Tibial nerve (tissue), 4 donors: Measurements from ENCODE around the gene SPECC1. TPM values are rescaled to one million over a fixed set of nuclear protein-coding genes. Genes with fewer than 3 reads are reported as not detected.
"Not testable (repeated sequence)": the region's sequence is repeated elsewhere in the genome, so short reads cannot be mapped to it uniquely, and the experiment has no call there.

Source experiments
- DNase-seq, 2 donors: peaks; one replicate each; pipeline ENCODE4 v3.0.0-alpha.2; 2019; ENCODE audit warnings: low spot score in 2 of 2
- H3K27ac ChIP-seq, 4 donors: fragments of 200-600 bp; sonication (generic) in 3 of 4; one replicate each; pipeline ENCODE4 v1.5.1; 2017 to 2019; ENCODE audit warnings: mild to moderate bottlenecking in 1 of 4
- H3K27me3 ChIP-seq, 2 donors: fragments of 200-600 bp; sonication (generic) in 1 of 2; one replicate each; pipeline versions ENCODE4 v1.5.1 to v1.6.0; 2017 to 2019
- H3K36me3 ChIP-seq, 3 donors: fragments of 200-600 bp; sonication (generic); one replicate each; pipeline ENCODE4 v1.5.1; 2018 to 2019
- H3K4me1 ChIP-seq, 4 donors: fragments of 200-600 bp; sonication (generic) in 3 of 4; one replicate each; pipeline ENCODE4 v1.5.1; 2017 to 2019
- H3K4me3 ChIP-seq, 4 donors: fragments of 200-600 bp; sonication (generic) in 3 of 4; one replicate each; pipeline ENCODE4 v1.5.1; 2017 to 2019; ENCODE audit warnings: mild to moderate bottlenecking in 1 of 4, moderate library complexity in 1 of 4
- H3K9me3 ChIP-seq, 4 donors: fragments of 200-600 bp; sonication (generic) in 3 of 4; one replicate each; pipeline ENCODE4 v1.5.1; 2017 to 2019
- CTCF ChIP-seq, 5 experiments: fragments of 200-600 bp in 3 of 5; fragments of 450-650 bp in 2 of 5; sonication (generic) in 3 of 5; IDR thresholded peaks; one replicate each; pipeline ENCODE4 v1.5.1; 2016 to 2019; ENCODE audit warnings: antibody characterized with exemption in 5 of 5, mild to moderate bottlenecking in 3 of 5, moderate library complexity in 2 of 5
- EP300 ChIP-seq, 2 donors: sonication (generic); formaldehyde crosslinking; IDR thresholded peaks; one replicate each; pipeline ENCODE4 v1.6.1; 2017; ENCODE audit warnings: antibody characterized with exemption in 2 of 2, mild to moderate bottlenecking in 1 of 2
- POLR2A ChIP-seq, 2 donors: fragments of 450-650 bp; IDR thresholded peaks; one replicate each; pipeline ENCODE4 v1.6.1; 2017; ENCODE audit warnings: antibody characterized with exemption in 2 of 2, mild to moderate bottlenecking in 2 of 2, moderate library complexity in 2 of 2
- whole genome bisulfite sequencing, 2 donors: methylation state at CpG; one replicate each; pipeline ENCODE4 v1.1.5; 2018; 5-methylcytosine and 5-hydroxymethylcytosine counted together
- total RNA-seq, 4 donors: library from RNA; depleted of rRNA; stranded (reverse); fragments of >200 nt; gene quantifications; one replicate each; pipeline ENCODE4 v1.1.0, GENCODE V29; 2016

Gene SPECC1
- total RNA-seq, 4 donors from 2014 or later, result 63.2 to 139 (median 98.1) TPM

GRCh38 chr17:20074489-20074888 lies 65.3 kb downstream of the SPECC1 start:
- peak overlapping the region in 2 of 4 donors; percentile 61 to 69 for H3K27ac ChIP-seq
- H3K4me1 ChIP-seq, result peaks cover 0 to 36% (median 15%) of the 10 kb centered on the region in 4 donors
- no peaks in the 10 kb centered on the region for H3K27me3 ChIP-seq
- no peak for TF ChIP-seq POLR2A (IDR thresholded peaks at IDR 0.05)
- TF ChIP-seq EP300 (IDR thresholded peaks at IDR 0.05), result no peak
- no peak for TF ChIP-seq CTCF (IDR thresholded peaks at IDR 0.05)
- no peaks in the 10 kb centered on the region for H3K36me3 ChIP-seq
- WGBS, 2 donors, result 47 to 49% methylated on average over 3 of the region's 3 CpGs
- peak overlapping the region in 2 of 4 donors; percentile 20 to 42 for H3K4me3 ChIP-seq
- no peaks in the 10 kb centered on the region for H3K9me3 ChIP-seq
- no peak for DNase-seq

- not testable (repeated sequence) for H3K27me3 ChIP-seq, H3K9me3 ChIP-seq, H3K36me3 ChIP-seq, H3K4me3 ChIP-seq, DNase-seq
- H3K27ac ChIP-seq, result peak overlapping the region in 2 of 4 donors; percentile 65 to 76
- WGBS, 2 donors, result 90 to 92% methylated on average over 3 of the region's 3 CpGs
- peaks cover 0 to 36% (median 15%) of the 10 kb centered on the region in 4 donors for H3K4me1 ChIP-seq
These were observed 67.0 kb downstream of the SPECC1 start for GRCh38 chr17:20076137-20076536.

- DNase-seq, result no peak
- Histone ChIP-seq H3K27ac (peak overlapping the region in 1 of 4 donors; percentile 15), H3K4me3 (no peak overlapping the region), H3K36me3 (no peaks in the 10 kb centered on the region), H3K27me3 (no peaks in the 10 kb centered on the region), H3K9me3 (no peaks in the 10 kb centered on the region), H3K4me1 (peaks cover 0 to 24% (median 12%) of the 10 kb centered on the region in 4 donors)
- WGBS, 2 donors, result 67 to 71% methylated on average over 3 of the region's 3 CpGs
- TF ChIP-seq POLR2A (IDR thresholded peaks at IDR 0.05) (no peak), EP300 (IDR thresholded peaks at IDR 0.05) (no peak), CTCF (IDR thresholded peaks at IDR 0.05) (no peak)
These were observed 69.0 kb downstream of the SPECC1 start for GRCh38 chr17:20077978-20078685.

- Histone ChIP-seq H3K4me3 (no peak overlapping the region), H3K36me3 (no peaks in the 10 kb centered on the region), H3K4me1 (peaks cover 0 to 15% (median 7%) of the 10 kb centered on the region in 4 donors), H3K27ac (no peak overlapping the region), H3K9me3 (no peaks in the 10 kb centered on the region), H3K27me3 (no peaks in the 10 kb centered on the region)
- WGBS, 2 donors, result 89 to 91% methylated on average over 10 of the region's 10 CpGs
- TF ChIP-seq POLR2A (IDR thresholded peaks at IDR 0.05) (no peak), EP300 (IDR thresholded peaks at IDR 0.05) (no peak), CTCF (IDR thresholded peaks at IDR 0.05) (no peak)
- no peak for DNase-seq
These were observed 71.4 kb downstream of the SPECC1 start for GRCh38 chr17:20080513-20080912.

- Histone ChIP-seq H3K36me3 (no peaks in the 10 kb centered on the region), H3K4me3 (no peak overlapping the region), H3K27me3 (no peaks in the 10 kb centered on the region), H3K9me3 (no peaks in the 10 kb centered on the region), H3K4me1 (peaks cover 0 to 31% (median 17%) of the 10 kb centered on the region in 4 donors), H3K27ac (no peak overlapping the region)
- 93 to 98% methylated on average over 3 of the region's 3 CpGs for WGBS, 2 donors
- DNase-seq, result no peak
- TF ChIP-seq CTCF (IDR thresholded peaks at IDR 0.05), result no peak
- TF ChIP-seq POLR2A (IDR thresholded peaks at IDR 0.05), result no peak
- no peak for TF ChIP-seq EP300 (IDR thresholded peaks at IDR 0.05)
These were observed 74.1 kb downstream of the SPECC1 start for GRCh38 chr17:20083156-20083859.
